GM23338 (cell line): Measurements from ENCODE around the gene ADGRL1.

Experiments used
- ETS1 ChIP-seq: IDR thresholded peaks from 2 replicates; pipeline ENCODE4 v1.6.1; 2016; ENCODE audit warnings: antibody characterized with exemption
- POLR2AphosphoS5 ChIP-seq: IDR thresholded peaks from 2 replicates; pipeline ENCODE4 v1.6.1; 2016; ENCODE audit warnings: antibody characterized with exemption, low read depth

GRCh38 chr19:14185158-14185557 lies 20.8 kb downstream of the ADGRL1 start:
- no peak for TF ChIP-seq POLR2AphosphoS5
- no peak for TF ChIP-seq ETS1
